OCI-LY1 (cell line): ENCODE data around the gene MUS81.

ENCODE experiments used
- H2AFZ ChIP-seq: fragments of 200-600 bp; sonication (generic), shearing (Covaris generic); 2 replicates; pipeline ENCODE4 v1.6.0; 2014; ENCODE audit warnings: antibody characterized with exemption, mild to moderate bottlenecking, low read length
- H3F3A ChIP-seq: fragments of 200-600 bp; sonication (generic), shearing (Covaris generic); 2 replicates; pipeline ENCODE4 v1.6.0; 2014; ENCODE audit warnings: mild to moderate bottlenecking, antibody characterized with exemption, low read length, moderate library complexity; ENCODE audit not compliant: insufficient read depth
- H3K27ac ChIP-seq: fragments of 200-600 bp; sonication (generic); 2 replicates; pipeline ENCODE4 v1.5.1; 2014; ENCODE audit warnings: low read length, mixed run types, mild to moderate bottlenecking, low read depth; ENCODE audit not compliant: poor library complexity, severe bottlenecking
- H3K27me3 ChIP-seq: fragments of 200-600 bp; sonication (generic); 2 replicates; pipeline ENCODE4 v1.6.0; 2014; ENCODE audit warnings: antibody characterized with exemption, mild to moderate bottlenecking, low read length, moderate library complexity; ENCODE audit not compliant: insufficient read depth
- H3K36me3 ChIP-seq: fragments of 200-600 bp; sonication (generic); 2 replicates; pipeline ENCODE4 v1.6.1; 2014; ENCODE audit warnings: mild to moderate bottlenecking, antibody characterized with exemption, low read length, moderate library complexity, mixed read lengths; ENCODE audit not compliant: insufficient read depth
- H3K4me1 ChIP-seq: fragments of 200-600 bp; sonication (generic); 2 replicates; pipeline ENCODE4 v1.5.1; 2014; ENCODE audit warnings: mild to moderate bottlenecking, low read length, moderate library complexity; ENCODE audit not compliant: insufficient read depth, severe bottlenecking
- H3K4me2 ChIP-seq: fragments of 200-600 bp; sonication (generic), shearing (Covaris generic); 2 replicates; pipeline ENCODE4 v1.6.1; 2014; ENCODE audit warnings: low read length
- H3K4me3 ChIP-seq: fragments of 200-600 bp; sonication (generic); 2 replicates; pipeline ENCODE4 v1.5.1; 2014; ENCODE audit warnings: low read length, low read depth, mild to moderate bottlenecking, mixed read lengths; ENCODE audit not compliant: poor library complexity, severe bottlenecking
- H3K79me2 ChIP-seq: fragments of 200-600 bp; shearing (Covaris generic); 2 replicates; pipeline ENCODE4 v1.6.1; 2016; ENCODE audit warnings: mixed run types, low read length, mixed read lengths; ENCODE audit not compliant: insufficient read depth
- H3K9ac ChIP-seq: fragments of 200-600 bp; sonication (generic), shearing (Covaris generic); 2 replicates; pipeline ENCODE4 v1.6.1; 2014; ENCODE audit warnings: mild to moderate bottlenecking, low read length, mixed read lengths
- H3K9me2 ChIP-seq: fragments of 200-600 bp; sonication (generic), shearing (Covaris generic); 2 replicates; pipeline ENCODE4 v1.6.1; 2014; ENCODE audit warnings: low read depth, mild to moderate bottlenecking, low read length, mixed read lengths
- H3K9me3 ChIP-seq: fragments of 200-600 bp; shearing (Covaris generic); 2 replicates; pipeline ENCODE4 v1.6.1; 2014; ENCODE audit warnings: low read length, mixed read lengths
- H4K20me1 ChIP-seq: fragments of 200-600 bp; sonication (generic), shearing (Covaris generic); 2 replicates; pipeline ENCODE4 v1.6.0; 2016; ENCODE audit warnings: mild to moderate bottlenecking, low read length; ENCODE audit not compliant: insufficient read depth
- CTCF ChIP-seq: fragments of 200-600 bp; sonication (generic), shearing (Covaris generic); IDR thresholded peaks from 2 replicates; pipeline ENCODE4 v1.5.1; 2017; ENCODE audit warnings: mild to moderate bottlenecking, antibody characterized with exemption, low read length, moderate library complexity, mixed read lengths
- EZH2 ChIP-seq: fragments of 200-600 bp; sonication (generic), shearing (Covaris generic); IDR thresholded peaks from 2 replicates; pipeline ENCODE4 v1.8.0; 2017; ENCODE audit warnings: borderline replicate concordance, mixed run types, mild to moderate bottlenecking, antibody characterized with exemption, low read length, moderate library complexity, mixed read lengths

MUS81 gene

DNA sequence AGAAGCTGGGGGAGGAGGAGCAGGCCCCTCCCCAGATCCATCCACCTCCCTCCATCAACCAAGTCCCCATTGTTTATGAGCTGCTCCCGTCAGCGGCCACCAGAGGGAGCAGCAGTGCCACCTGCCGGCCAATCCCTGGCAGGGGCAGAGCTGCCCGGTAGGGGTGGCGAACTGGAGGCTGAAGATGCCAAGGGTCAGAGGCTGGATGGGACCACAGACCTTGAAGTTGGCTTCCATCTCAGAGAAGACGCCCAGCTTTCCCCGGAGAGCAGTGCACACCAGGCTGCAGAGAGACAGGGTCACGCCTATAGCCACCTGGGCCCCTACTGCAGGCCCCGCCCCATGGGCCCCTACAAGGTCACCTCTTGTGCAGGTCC lies 24.5 kb downstream of the MUS81 start:
- no peaks in the 10 kb centered on the region for H3K79me2 ChIP-seq
- no peak overlapping the region for H2AFZ ChIP-seq
- H3K36me3 ChIP-seq = peaks cover 43% of the 10 kb centered on the region
- no peak overlapping the region for H3K9ac ChIP-seq
- H3K27ac ChIP-seq = no peak overlapping the region
- TF ChIP-seq EZH2 (no peak), CTCF (peak; percentile 100)
- no peaks in the 10 kb centered on the region for H3K9me3 ChIP-seq
- no peak overlapping the region for H3K4me3 ChIP-seq
- H3F3A ChIP-seq = peaks cover 3% of the 10 kb centered on the region
- H4K20me1 ChIP-seq = no peaks in the 10 kb centered on the region
- no peaks in the 10 kb centered on the region for H3K27me3 ChIP-seq
- H3K4me1 ChIP-seq = peaks cover 32% of the 10 kb centered on the region
- no peaks in the 10 kb centered on the region for H3K9me2 ChIP-seq
- no peak overlapping the region for H3K4me2 ChIP-seq

GRCh38 chr11:65885231-65885630 lies 25.0 kb downstream of the MUS81 start:
- Histone ChIP-seq H3K4me1 (peaks cover 37% of the 10 kb centered on the region), H3K4me2 (no peak overlapping the region), H2AFZ (no peak overlapping the region), H3K79me2 (no peaks in the 10 kb centered on the region), H3F3A (peaks cover 5% of the 10 kb centered on the region), H3K36me3 (peaks cover 43% of the 10 kb centered on the region), H3K9me2 (no peaks in the 10 kb centered on the region), H3K4me3 (no peak overlapping the region), H3K27ac (no peak overlapping the region), H3K9ac (no peak overlapping the region), H3K9me3 (no peaks in the 10 kb centered on the region), H4K20me1 (no peaks in the 10 kb centered on the region), H3K27me3 (no peaks in the 10 kb centered on the region)
- TF ChIP-seq EZH2 (no peak), CTCF (no peak)

GRCh38 chr11:65885808-65886536 lies 25.7 kb downstream of the MUS81 start:
- H2AFZ ChIP-seq = no peak overlapping the region
- H3K27ac ChIP-seq = no peak overlapping the region
- TF ChIP-seq EZH2 (no peak), CTCF (no peak)
- peaks cover 38% of the 10 kb centered on the region for H3K4me1 ChIP-seq
- no peaks in the 10 kb centered on the region for H3K27me3 ChIP-seq
- no peaks in the 10 kb centered on the region for H3K9me2 ChIP-seq
- no peak overlapping the region for H3K4me2 ChIP-seq
- no peaks in the 10 kb centered on the region for H3K79me2 ChIP-seq
- H3F3A ChIP-seq = peaks cover 5% of the 10 kb centered on the region
- H3K36me3 ChIP-seq = peaks cover 43% of the 10 kb centered on the region
- no peak overlapping the region for H3K9ac ChIP-seq
- H3K9me3 ChIP-seq = no peaks in the 10 kb centered on the region
- H3K4me3 ChIP-seq = no peak overlapping the region
- H4K20me1 ChIP-seq = no peaks in the 10 kb centered on the region
